ENCODE measurements around the gene SLMAP.

DNA sequence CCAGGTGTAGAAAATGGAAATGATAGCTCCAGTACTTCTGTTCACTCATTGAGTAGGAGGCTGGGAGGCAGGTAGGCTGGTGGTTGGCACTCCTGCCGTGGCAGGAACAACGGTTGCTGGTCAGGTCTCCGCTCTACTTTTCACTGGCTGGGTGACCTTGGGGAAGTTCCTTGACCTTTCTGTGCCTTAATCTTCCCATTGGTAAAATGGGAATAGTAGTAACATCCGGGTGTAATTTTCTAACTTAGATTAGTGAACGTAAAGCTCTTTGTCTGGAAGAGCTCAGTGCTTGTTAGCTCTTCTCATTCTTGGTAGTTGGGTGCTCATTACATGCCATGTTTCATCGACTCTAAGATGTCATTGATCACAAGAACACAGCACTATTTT lies 206.3 kb downstream of the SLMAP start:
- TF ChIP-seq CTCF (optimal IDR thresholded peaks at IDR 0.05 in 1 of 3, IDR thresholded peaks at IDR 0.05 in 1 of 3, conservative IDR thresholded peaks at IDR 0.05 in 1 of 3; ENCODE audit: extremely low read depth in 1 of 3, insufficient read depth in 2 of 3, low read length in 3 of 3) = no peak
- no peak for TF ChIP-seq EZH2 (IDR thresholded peaks at IDR 0.05; ENCODE audit: low read length)
